DMS153 treated with DMSO at 0.1 percent for 48 hours (cell line): ENCODE measurements around the gene PIK3R6.

Experiments used
- DNase-seq: peaks from one replicate; lab custom pipeline; 2025; ENCODE audit not compliant: unreplicated experiment; lab: John Stamatoyannopoulos, UW

The PIK3R6 gene, protein sequence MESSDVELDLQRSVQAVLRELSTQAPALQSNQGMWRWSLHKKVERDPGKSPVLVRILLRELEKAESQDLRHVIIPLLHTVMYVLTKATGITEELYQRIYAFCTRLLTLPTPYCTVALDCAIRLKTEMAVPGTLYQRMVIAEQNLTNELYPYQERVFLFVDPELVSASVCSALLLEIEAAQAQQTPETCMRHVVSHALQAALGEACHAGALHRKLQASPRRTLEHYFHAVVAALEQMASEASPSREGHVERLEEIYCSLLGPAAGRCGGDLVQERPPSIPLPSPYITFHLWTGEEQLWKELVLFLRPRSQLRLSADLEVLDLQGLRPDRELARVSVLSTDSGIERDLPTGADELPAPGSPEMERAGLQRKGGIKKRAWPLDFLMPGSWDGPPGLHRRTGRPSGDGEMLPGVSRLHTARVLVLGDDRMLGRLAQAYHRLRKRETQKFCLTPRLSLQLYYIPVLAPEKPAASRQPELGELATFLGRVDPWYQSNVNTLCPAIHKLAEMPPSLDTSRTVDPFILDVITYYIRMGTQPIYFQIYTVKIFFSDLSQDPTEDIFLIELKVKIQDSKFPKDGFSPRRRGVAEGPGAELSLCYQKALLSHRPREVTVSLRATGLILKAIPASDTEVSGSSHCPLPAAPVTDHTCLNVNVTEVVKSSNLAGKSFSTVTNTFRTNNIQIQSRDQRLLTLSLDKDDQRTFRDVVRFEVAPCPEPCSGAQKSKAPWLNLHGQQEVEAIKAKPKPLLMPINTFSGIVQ

GRCh38 chr17:8867361-8867981, at the start of gene PIK3R6:
Gene PIK3R6 (minus strand): TSS chr17:8867674. CDS start chr17:8849794, 17,880 bp downstream.
- DNase-seq = no peak

- DNase-seq = no peak
These were observed 49.0 kb upstream of the PIK3R6 start for GRCh38 chr17:8916466-8916865.

- no peak for DNase-seq
These were observed 47.1 kb upstream of the PIK3R6 start for GRCh38 chr17:8914554-8914953.

DNA sequence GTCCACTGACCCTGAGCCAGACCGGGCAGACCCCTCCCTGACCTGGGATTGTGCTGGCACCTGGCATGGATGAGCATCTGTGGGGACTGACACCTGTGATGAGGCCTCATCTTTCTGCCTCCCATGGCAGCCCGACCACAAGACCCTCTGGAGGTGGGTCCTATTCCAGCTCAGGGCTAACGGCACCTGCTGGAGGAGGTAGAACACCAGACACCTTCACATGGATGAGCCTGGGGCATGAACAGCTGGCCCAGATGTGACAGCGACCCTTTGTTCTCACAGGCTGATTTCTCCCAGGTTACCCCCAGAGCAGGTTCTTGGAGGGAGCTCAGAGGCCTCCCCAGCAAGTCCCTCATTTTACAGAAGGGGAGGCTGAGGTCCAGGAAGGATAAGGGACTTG, 46.4 kb upstream of the PIK3R6 start:
- no peak for DNase-seq

GRCh38 chr17:8913091-8913490, 45.6 kb upstream of the PIK3R6 start:
- DNase-seq = no peak

DNA sequence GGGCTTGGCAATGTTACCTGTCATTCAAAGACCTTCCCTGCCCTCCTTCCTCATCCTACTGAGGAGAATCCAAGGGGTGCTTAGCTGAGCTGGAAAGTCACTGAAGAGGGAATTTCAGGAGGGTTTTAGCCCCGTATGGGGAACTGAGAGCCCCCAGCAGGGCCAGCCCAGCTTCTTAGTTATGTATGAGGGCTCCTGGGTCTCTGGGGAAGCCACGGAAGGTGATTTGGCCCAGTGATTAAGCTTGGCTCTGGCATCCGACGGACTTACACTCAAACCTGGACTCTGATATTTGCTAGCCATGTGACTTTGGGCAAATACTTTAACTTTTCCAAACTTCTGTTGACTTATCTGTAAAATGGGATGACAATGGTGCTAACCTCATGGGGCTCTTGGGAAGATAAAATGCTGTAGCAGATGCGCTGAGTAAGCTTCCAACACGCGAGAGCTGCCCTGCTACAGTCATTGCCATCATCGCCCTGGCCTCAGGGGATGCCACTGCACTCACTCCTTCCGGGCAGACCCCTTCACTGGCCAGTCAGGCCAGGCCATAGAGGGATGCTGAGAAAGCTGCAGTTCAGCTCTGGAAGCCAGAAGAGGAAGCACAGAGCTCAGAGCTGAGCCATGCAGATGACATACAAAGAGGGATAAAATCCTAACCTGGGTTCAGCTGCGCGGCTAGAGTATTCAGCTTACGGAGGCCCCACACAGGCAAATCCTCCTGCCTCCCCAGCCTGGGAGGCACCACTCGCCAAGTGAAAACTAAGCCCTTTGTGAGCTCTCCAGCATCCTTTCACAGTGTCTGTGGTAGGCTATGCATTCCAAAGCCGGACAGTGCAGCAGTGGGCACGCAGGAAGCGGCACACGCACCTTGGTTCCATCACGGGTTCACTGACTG, 44.9 kb upstream of the PIK3R6 start:
- DNase-seq = no peak

- no peak for DNase-seq
These were observed 43.6 kb upstream of the PIK3R6 start for GRCh38 chr17:8910969-8911604.

DNA sequence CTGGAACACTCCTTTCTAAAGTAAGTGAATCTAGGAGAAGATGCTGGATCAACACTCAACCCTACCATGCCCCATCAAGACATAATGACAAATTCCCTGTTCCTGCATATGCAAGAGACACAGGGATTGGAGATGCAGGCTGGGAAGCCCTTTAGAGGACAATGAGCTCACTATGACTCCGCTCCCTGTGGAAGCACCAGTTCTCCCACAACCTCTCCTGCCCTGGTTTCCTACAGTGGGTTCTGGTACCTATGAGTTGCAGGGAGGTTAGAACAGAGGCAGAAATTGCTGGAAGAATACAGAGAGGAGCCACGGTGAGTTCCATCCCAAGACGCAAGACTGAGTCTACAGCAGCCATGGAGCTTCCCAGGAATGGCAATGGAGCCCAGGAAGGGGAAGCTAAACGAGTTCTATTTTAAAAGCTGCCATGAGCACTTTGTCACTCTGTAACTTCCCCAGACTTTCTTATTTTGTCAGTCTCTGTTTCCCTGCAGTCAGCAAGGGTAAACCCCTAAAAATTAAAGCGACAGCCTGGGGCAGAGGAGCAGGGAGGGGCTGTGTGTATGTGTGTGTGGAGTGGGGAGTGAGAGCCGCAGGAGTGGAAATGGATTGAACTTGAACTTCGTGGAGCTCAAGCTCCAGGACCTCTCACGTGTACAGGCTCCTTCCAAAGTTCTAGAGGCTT, 42.3 kb upstream of the PIK3R6 start:
- DNase-seq = no peak

- DNase-seq = no peak
These were observed 37.9 kb upstream of the PIK3R6 start for GRCh38 chr17:8905331-8905730.

GRCh38 chr17:8904686-8905085, 37.2 kb upstream of the PIK3R6 start:
- DNase-seq = no peak

GRCh38 chr17:8904201-8904600, 36.7 kb upstream of the PIK3R6 start:
- no peak for DNase-seq

GRCh38 chr17:8900626-8901585, 33.4 kb upstream of the PIK3R6 start:
- no peak for DNase-seq

GRCh38 chr17:8900207-8900606, 32.7 kb upstream of the PIK3R6 start:
- DNase-seq = no peak

- no peak for DNase-seq
These were observed 31.2 kb upstream of the PIK3R6 start for GRCh38 chr17:8898636-8899035.

DNA sequence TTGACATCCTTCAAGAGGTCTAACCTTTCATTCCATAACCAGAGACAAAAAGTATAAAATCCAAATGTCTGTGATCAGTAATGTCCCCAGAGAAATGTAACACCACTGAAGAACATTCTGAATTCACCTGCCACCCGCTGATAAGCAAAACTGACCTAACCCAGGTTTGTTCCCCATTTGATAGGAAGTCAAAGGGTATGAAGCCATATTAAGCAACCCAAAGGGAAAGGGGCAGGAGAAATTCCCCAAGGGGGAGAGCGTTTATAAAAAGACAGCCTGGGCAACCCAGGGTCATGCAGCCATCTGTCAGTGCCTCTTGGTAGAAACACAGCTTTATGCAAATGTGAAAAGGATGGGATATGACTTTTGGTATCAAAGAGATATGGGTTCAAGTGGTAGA, 30.7 kb upstream of the PIK3R6 start:
- DNase-seq = no peak

GRCh38 chr17:8896641-8897635, 29.5 kb upstream of the PIK3R6 start:
- DNase-seq = no peak

- DNase-seq = no peak
These were observed 28.6 kb upstream of the PIK3R6 start for GRCh38 chr17:8896087-8896486.
